Vagina (tissue), 2 donors: ENCODE measurements around the gene ADAMTS16. TPM values are rescaled to one million over a fixed set of nuclear protein-coding genes. Genes with fewer than 3 reads are reported as not detected.

Experiments
- DNase-seq, 2 donors: peaks; one replicate each; pipeline ENCODE4 v3.0.0-alpha.2; 2017; ENCODE audit errors: extremely low spot score in 2 of 2
- H3K27ac ChIP-seq: fragments of 200-600 bp; sonication (generic); one replicate; pipeline ENCODE4 v1.5.1; 2019
- H3K27me3 ChIP-seq: fragments of 200-600 bp; sonication (generic); one replicate; pipeline ENCODE4 v1.5.1; 2019
- H3K36me3 ChIP-seq, 2 donors: fragments of 200-600 bp; sonication (generic); one replicate each; pipeline ENCODE4 v1.5.1; 2017 to 2019
- H3K4me1 ChIP-seq: fragments of 200-600 bp; sonication (generic); one replicate; pipeline ENCODE4 v1.5.1; 2019
- H3K4me3 ChIP-seq, 2 donors: fragments of 200-600 bp; sonication (generic); 1 replicate in 1 of 2; 2 replicates in 1 of 2; pipeline ENCODE4 v1.5.1; 2016 to 2019
- H3K9me3 ChIP-seq: fragments of 200-600 bp; sonication (generic); one replicate; pipeline ENCODE4 v1.5.1; 2019
- CTCF ChIP-seq, 3 experiments: fragments of 450-650 bp in 2 of 3; fragments of 200-600 bp in 1 of 3; sonication (generic) in 1 of 3; IDR thresholded peaks; one replicate each; pipeline ENCODE4 v1.5.1; 2017 to 2019; ENCODE audit warnings: antibody characterized with exemption in 3 of 3, mild to moderate bottlenecking in 2 of 3, moderate library complexity in 2 of 3
- POLR2A ChIP-seq, 2 donors: fragments of 450-650 bp; IDR thresholded peaks; one replicate each; pipeline ENCODE4 v1.6.1; 2017; ENCODE audit warnings: antibody characterized with exemption in 2 of 2, mild to moderate bottlenecking in 2 of 2, moderate library complexity in 2 of 2
- POLR2AphosphoS5 ChIP-seq, 2 donors: sonication (generic); formaldehyde crosslinking; IDR thresholded peaks; one replicate each; pipeline ENCODE4 v1.9.0; 2017; ENCODE audit warnings: antibody characterized with exemption in 2 of 2, mild to moderate bottlenecking in 2 of 2, low read depth in 1 of 2; ENCODE audit not compliant: insufficient read depth in 1 of 2
- intact Hi-C: fragments of 100-400 bp; cut with DNase I; formaldehyde crosslinking; loops from one replicate; pipeline ENCODE4 v1.15.1; 2023
- total RNA-seq: library from RNA; depleted of rRNA; stranded (reverse); fragments of >200 nt; gene quantifications from one replicate; pipeline ENCODE4 v1.2.3, GENCODE V29; 2016

ADAMTS16 gene
- total RNA-seq, 1 donor from 2014 or later, result 0.49 TPM

DNA sequence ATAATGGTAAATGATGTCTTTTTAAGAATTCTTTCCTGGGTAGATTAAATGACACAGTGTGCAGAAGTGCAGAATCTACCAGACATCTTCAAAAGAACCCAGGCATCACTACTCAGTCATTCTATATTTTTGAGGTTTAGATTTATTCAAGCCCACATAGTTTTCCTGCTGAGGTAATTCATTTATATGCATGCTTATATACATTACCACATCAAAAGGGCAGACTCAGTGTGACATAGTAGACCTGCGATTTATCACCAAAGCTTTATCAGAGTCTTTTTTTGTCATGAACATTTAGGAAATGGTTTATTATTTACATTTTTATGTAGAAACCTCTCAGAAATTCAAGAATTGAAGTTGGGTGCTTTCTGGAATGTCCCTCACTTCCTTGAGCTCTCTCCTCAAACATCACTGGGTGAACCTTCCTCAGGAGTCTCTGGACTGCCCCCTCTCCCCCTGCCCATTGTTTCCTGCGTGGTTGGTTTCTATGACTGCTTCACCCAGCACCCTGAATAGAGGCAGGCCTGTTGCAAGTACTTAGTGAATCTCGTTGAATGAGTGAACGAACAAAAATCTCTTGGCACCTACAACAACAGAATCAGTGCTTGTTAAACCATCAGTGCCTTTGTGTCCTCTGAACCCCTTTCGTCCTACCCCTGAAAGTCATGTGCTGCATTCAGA is 42.5 kb downstream of the ADAMTS16 start:
- no peaks in the 10 kb centered on the region for H3K36me3 ChIP-seq
- TF ChIP-seq POLR2AphosphoS5 (IDR thresholded peaks at IDR 0.05; ENCODE audit: insufficient read depth in 1 of 2, low read depth in 1 of 2), result no peak
- no peak for TF ChIP-seq POLR2A (IDR thresholded peaks at IDR 0.05)
- TF ChIP-seq CTCF (IDR thresholded peaks at IDR 0.05), result no peak
- no peak overlapping the region for H3K4me3 ChIP-seq
- intact Hi-C loops, result no loop called here
- no peaks in the 10 kb centered on the region for H3K4me1 ChIP-seq
- DNase-seq, result no peak
- no peaks in the 10 kb centered on the region for H3K27me3 ChIP-seq
- no peak overlapping the region for H3K27ac ChIP-seq
- no peaks in the 10 kb centered on the region for H3K9me3 ChIP-seq

GRCh38 chr5:5183189-5183699 is 43.1 kb downstream of the ADAMTS16 start:
- Histone ChIP-seq H3K4me3 (no peak overlapping the region), H3K9me3 (no peaks in the 10 kb centered on the region), H3K4me1 (no peaks in the 10 kb centered on the region), H3K27me3 (no peaks in the 10 kb centered on the region), H3K36me3 (no peaks in the 10 kb centered on the region), H3K27ac (no peak overlapping the region)
- TF ChIP-seq POLR2A (IDR thresholded peaks at IDR 0.05) (no peak), POLR2AphosphoS5 (IDR thresholded peaks at IDR 0.05; ENCODE audit: insufficient read depth in 1 of 2, low read depth in 1 of 2) (no peak), CTCF (IDR thresholded peaks at IDR 0.05) (no peak)
- no peak for DNase-seq
- intact Hi-C loops, result no loop called here

DNA sequence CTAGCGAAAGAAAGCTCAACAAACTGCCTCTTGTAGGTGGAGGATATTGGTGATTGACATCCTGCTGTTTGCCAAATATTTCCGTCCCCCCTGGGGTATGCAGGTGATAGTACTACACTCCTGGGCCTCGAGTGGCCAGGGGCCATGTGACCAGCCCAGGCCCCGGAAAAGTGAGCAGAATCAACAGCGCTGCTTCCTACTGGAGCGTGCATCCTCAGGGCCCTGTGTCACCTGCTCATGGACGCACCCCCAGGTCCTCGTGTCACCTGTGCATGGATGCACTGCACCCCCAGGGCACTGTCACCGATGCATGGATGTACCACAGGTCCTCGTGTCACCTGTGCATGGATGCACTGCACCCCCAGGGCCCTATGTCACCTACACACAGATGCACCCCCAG is 43.8 kb downstream of the ADAMTS16 start:
- no peak for TF ChIP-seq CTCF (IDR thresholded peaks at IDR 0.05)
- TF ChIP-seq POLR2A (IDR thresholded peaks at IDR 0.05), result no peak
- TF ChIP-seq POLR2AphosphoS5 (IDR thresholded peaks at IDR 0.05; ENCODE audit: insufficient read depth in 1 of 2, low read depth in 1 of 2), result no peak
- no peak overlapping the region for H3K27ac ChIP-seq
- intact Hi-C loops, result no loop called here
- H3K36me3 ChIP-seq, result no peaks in the 10 kb centered on the region
- no peak overlapping the region for H3K4me3 ChIP-seq
- DNase-seq, result no peak
- H3K27me3 ChIP-seq, result no peaks in the 10 kb centered on the region
- no peaks in the 10 kb centered on the region for H3K9me3 ChIP-seq
- H3K4me1 ChIP-seq, result no peaks in the 10 kb centered on the region

GRCh38 chr5:5188376-5189050 is 48.4 kb downstream of the ADAMTS16 start:
- intact Hi-C loops, result no loop called here
- TF ChIP-seq POLR2AphosphoS5 (IDR thresholded peaks at IDR 0.05; ENCODE audit: insufficient read depth in 1 of 2, low read depth in 1 of 2), result no peak
- TF ChIP-seq CTCF (IDR thresholded peaks at IDR 0.05), result no peak
- no peak for TF ChIP-seq POLR2A (IDR thresholded peaks at IDR 0.05)
- H3K27me3 ChIP-seq, result no peaks in the 10 kb centered on the region
- no peaks in the 10 kb centered on the region for H3K9me3 ChIP-seq
- H3K36me3 ChIP-seq, result no peaks in the 10 kb centered on the region
- H3K4me1 ChIP-seq, result no peaks in the 10 kb centered on the region
- DNase-seq, result no peak
- H3K27ac ChIP-seq, result no peak overlapping the region
- no peak overlapping the region for H3K4me3 ChIP-seq

DNA sequence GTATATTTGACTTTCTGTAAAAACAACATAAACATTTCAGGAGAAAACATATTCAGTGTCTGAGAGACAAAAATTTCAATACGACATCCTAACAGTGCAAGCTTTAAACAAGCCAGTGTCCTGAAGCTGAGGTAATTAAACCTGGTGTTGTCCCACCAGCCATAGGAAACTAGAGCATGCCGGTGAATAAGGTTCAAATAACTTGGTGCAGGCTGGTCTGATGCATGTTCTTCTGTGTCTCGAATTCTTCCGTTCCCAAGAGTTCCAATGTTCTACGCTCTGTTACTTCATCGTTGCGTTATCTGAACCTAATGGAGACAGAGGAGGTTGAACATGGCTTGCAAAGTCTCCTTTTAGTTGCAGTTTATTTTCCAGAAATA is 48.9 kb downstream of the ADAMTS16 start:
- no peak for TF ChIP-seq CTCF (IDR thresholded peaks at IDR 0.05)
- TF ChIP-seq POLR2AphosphoS5 (IDR thresholded peaks at IDR 0.05; ENCODE audit: insufficient read depth in 1 of 2, low read depth in 1 of 2), result no peak
- TF ChIP-seq POLR2A (IDR thresholded peaks at IDR 0.05), result no peak
- Histone ChIP-seq H3K36me3 (no peaks in the 10 kb centered on the region), H3K9me3 (no peaks in the 10 kb centered on the region), H3K4me1 (no peaks in the 10 kb centered on the region), H3K27ac (no peak overlapping the region), H3K27me3 (no peaks in the 10 kb centered on the region), H3K4me3 (no peak overlapping the region)
- intact Hi-C loops, result no loop called here
- no peak for DNase-seq
